ENCODE data around the gene DEFB113.

The DEFB113 gene

GRCh38 chr6:49933526-49933925 is 35.9 kb downstream of the DEFB113 start:
- no peak overlapping the region for H3K27ac ChIP-seq
- no peak for DNase-seq (ENCODE audit: low spot score)
- ChIA-PET CTCF (no interaction called here), POLR2A (ENCODE audit: low non-redundant PET) (no interaction called here)
- no peak for TF ChIP-seq CTCF (conservative IDR thresholded peaks at IDR 0.05; ENCODE audit: low read depth)

- no peak for TF ChIP-seq CTCF (conservative IDR thresholded peaks at IDR 0.05; ENCODE audit: low read depth)
- ChIA-PET CTCF (no interaction called here), POLR2A (ENCODE audit: low non-redundant PET) (no interaction called here)
- no peak for DNase-seq (ENCODE audit: low spot score)
- H3K27ac ChIP-seq: no peak overlapping the region
Observed at GRCh38 chr6:49929340-49929739, 40.1 kb downstream of the DEFB113 start.

- no peak for TF ChIP-seq CTCF (conservative IDR thresholded peaks at IDR 0.05; ENCODE audit: low read depth)
- ChIA-PET CTCF (interaction anchor here (0.6 kb wide), 1 partner anchor 107 kb away, joined by 4 read pairs; no protein-coding TSS in a partner anchor), POLR2A (ENCODE audit: low non-redundant PET) (no interaction called here)
- no peak for DNase-seq (ENCODE audit: low spot score)
- no peak overlapping the region for H3K27ac ChIP-seq
Observed at GRCh38 chr6:49923826-49924225, 45.6 kb downstream of the DEFB113 start.

- POLR2A ChIA-PET (ENCODE audit: low non-redundant PET): no interaction called here
- no peak for DNase-seq (ENCODE audit: low spot score)
Observed at GRCh38 chr6:49919935-49920644, 49.3 kb downstream of the DEFB113 start.

GRCh38 chr6:49919261-49919660 is 50.2 kb downstream of the DEFB113 start:
- DNase-seq (ENCODE audit: low spot score): no peak
- ChIA-PET CTCF (no interaction called here), POLR2A (ENCODE audit: low non-redundant PET) (no interaction called here)
- TF ChIP-seq CTCF (conservative IDR thresholded peaks at IDR 0.05; ENCODE audit: low read depth): no peak
- H3K27ac ChIP-seq: no peak overlapping the region

More at GRCh38 chr6:49919935-49920644, 49.3 kb downstream of the DEFB113 start:
- no peak overlapping the region for H3K27ac ChIP-seq
- CTCF ChIA-PET: interaction anchor here (0.6 kb wide), 2 partner anchors 39 to 635 kb away, joined by 3 to 4 read pairs; no protein-coding TSS in a partner anchor
- TF ChIP-seq CTCF (conservative IDR thresholded peaks at IDR 0.05; ENCODE audit: low read depth): no peak

- ChIA-PET POLR2A (ENCODE audit: low non-redundant PET) (no interaction called here), CTCF (no interaction called here)
- no peak for TF ChIP-seq CTCF (conservative IDR thresholded peaks at IDR 0.05; ENCODE audit: low read depth)
- H3K27ac ChIP-seq: no peak overlapping the region
- DNase-seq (ENCODE audit: low spot score): no peak
Observed at GRCh38 chr6:49918787-49919186, 50.6 kb downstream of the DEFB113 start.
